Measurements from ENCODE around the gene UFD1.

DNA sequence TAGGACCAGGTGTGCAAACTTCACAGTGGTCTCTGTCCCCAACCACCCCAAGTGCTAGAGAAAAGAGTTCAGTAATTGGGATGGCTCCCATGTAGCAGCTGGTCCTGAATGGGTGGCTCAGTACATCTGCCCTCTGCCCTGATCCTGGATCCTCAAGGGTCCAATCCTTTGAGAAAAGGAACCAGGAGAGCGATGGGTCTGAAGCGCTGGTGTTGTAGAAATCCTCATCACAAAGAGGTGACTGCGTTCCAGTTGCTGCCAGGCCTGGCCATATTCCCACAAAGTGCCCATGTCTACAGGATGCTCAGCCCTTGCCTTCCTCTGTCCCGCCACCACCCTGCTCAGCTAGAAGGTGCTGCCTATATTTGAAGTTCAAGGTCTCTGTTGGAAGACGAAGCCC is 25.3 kb downstream of the UFD1 start:
- TF ChIP-seq, protein P1, sequence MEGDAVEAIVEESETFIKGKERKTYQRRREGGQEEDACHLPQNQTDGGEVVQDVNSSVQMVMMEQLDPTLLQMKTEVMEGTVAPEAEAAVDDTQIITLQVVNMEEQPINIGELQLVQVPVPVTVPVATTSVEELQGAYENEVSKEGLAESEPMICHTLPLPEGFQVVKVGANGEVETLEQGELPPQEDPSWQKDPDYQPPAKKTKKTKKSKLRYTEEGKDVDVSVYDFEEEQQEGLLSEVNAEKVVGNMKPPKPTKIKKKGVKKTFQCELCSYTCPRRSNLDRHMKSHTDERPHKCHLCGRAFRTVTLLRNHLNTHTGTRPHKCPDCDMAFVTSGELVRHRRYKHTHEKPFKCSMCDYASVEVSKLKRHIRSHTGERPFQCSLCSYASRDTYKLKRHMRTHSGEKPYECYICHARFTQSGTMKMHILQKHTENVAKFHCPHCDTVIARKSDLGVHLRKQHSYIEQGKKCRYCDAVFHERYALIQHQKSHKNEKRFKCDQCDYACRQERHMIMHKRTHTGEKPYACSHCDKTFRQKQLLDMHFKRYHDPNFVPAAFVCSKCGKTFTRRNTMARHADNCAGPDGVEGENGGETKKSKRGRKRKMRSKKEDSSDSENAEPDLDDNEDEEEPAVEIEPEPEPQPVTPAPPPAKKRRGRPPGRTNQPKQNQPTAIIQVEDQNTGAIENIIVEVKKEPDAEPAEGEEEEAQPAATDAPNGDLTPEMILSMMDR (IDR thresholded peaks at IDR 0.05), result no peak
- TF ChIP-seq EP300 (IDR thresholded peaks at IDR 0.05), result no peak
